Measurements from ENCODE around the gene PLXNA2. TPM values are rescaled to one million over a fixed set of nuclear protein-coding genes. Genes with fewer than 3 reads are reported as not detected.

PLXNA2 gene
- total and polyA plus RNA-seq, 7 donors = 2.4 to 16.1 (median 6.4) TPM

GRCh38 chr1:208069317-208069716 lies 174.9 kb downstream of the PLXNA2 start:
- intact Hi-C loops (cut with DNase I) = no loop called here
- Histone ChIP-seq H3K4me3 (no peak overlapping the region), H3K4me1 (no peaks in the 10 kb centered on the region), H3K9me3 (no peaks in the 10 kb centered on the region), H3K36me3 (peaks cover 0 to 19% (median 0%) of the 10 kb centered on the region in 4 donors), H3K27me3 (no peaks in the 10 kb centered on the region), H3K27ac (no peak overlapping the region)
- no peak for TF ChIP-seq CTCF (IDR thresholded peaks at IDR 0.05)
- 60 to 79% methylated on average over 8 of the region's 8 CpGs for WGBS, 2 donors
- DNase-seq = no peak

- no peaks in the 10 kb centered on the region for H3K27me3 ChIP-seq
- H3K9me3 ChIP-seq = no peaks in the 10 kb centered on the region
- no peaks in the 10 kb centered on the region for H3K4me1 ChIP-seq
- peaks cover 0 to 15% (median 0%) of the 10 kb centered on the region in 4 donors for H3K36me3 ChIP-seq
- no peak overlapping the region for H3K27ac ChIP-seq
- no peak overlapping the region for H3K4me3 ChIP-seq
- no peak for DNase-seq
- TF ChIP-seq POLR2A (IDR thresholded peaks at IDR 0.05) (no peak), CTCF (IDR thresholded peaks at IDR 0.05) (no peak), EP300 (IDR thresholded peaks at IDR 0.05) (no peak), POLR2AphosphoS5 (IDR thresholded peaks at IDR 0.05) (no peak)
- intact Hi-C loops (cut with DNase I) = no loop called here
- 33 to 76% methylated on average over 3 of the region's 3 CpGs for WGBS, 2 donors
These were observed 175.3 kb downstream of the PLXNA2 start for GRCh38 chr1:208068908-208069307.

GRCh38 chr1:208068407-208068806 lies 175.8 kb downstream of the PLXNA2 start:
- intact Hi-C loops (cut with DNase I) = no loop called here
- Histone ChIP-seq H3K4me1 (no peaks in the 10 kb centered on the region), H3K4me3 (no peak overlapping the region), H3K27ac (no peak overlapping the region), H3K9me3 (no peaks in the 10 kb centered on the region), H3K27me3 (no peaks in the 10 kb centered on the region), H3K36me3 (peaks cover 0 to 10% (median 0%) of the 10 kb centered on the region in 4 donors)
- WGBS, 2 donors = 91 to 93% methylated on average over 7 of the region's 7 CpGs
- DNase-seq = no peak
- TF ChIP-seq EP300 (IDR thresholded peaks at IDR 0.05) (no peak), CTCF (IDR thresholded peaks at IDR 0.05) (no peak), POLR2AphosphoS5 (IDR thresholded peaks at IDR 0.05) (no peak), POLR2A (IDR thresholded peaks at IDR 0.05) (no peak)

- TF ChIP-seq POLR2A (IDR thresholded peaks at IDR 0.05) (no peak), POLR2AphosphoS5 (IDR thresholded peaks at IDR 0.05) (no peak), CTCF (IDR thresholded peaks at IDR 0.05) (no peak), EP300 (IDR thresholded peaks at IDR 0.05) (no peak)
- no peak for DNase-seq
- 86 to 92% methylated on average over 1 of the region's 1 CpG for WGBS, 2 donors
- Histone ChIP-seq H3K36me3 (peaks cover 0 to 5% (median 0%) of the 10 kb centered on the region in 4 donors), H3K27me3 (no peaks in the 10 kb centered on the region), H3K4me3 (no peak overlapping the region), H3K4me1 (no peaks in the 10 kb centered on the region), H3K27ac (no peak overlapping the region), H3K9me3 (no peaks in the 10 kb centered on the region)
- intact Hi-C loops (cut with DNase I) = no loop called here
These were observed 177.6 kb downstream of the PLXNA2 start for GRCh38 chr1:208066583-208066982.

GRCh38 chr1:208065862-208066261 lies 178.3 kb downstream of the PLXNA2 start:
- intact Hi-C loops (cut with DNase I) = no loop called here
- no peaks in the 10 kb centered on the region for H3K4me1 ChIP-seq
- TF ChIP-seq CTCF (IDR thresholded peaks at IDR 0.05) (no peak), POLR2AphosphoS5 (IDR thresholded peaks at IDR 0.05) (no peak), EP300 (IDR thresholded peaks at IDR 0.05) (no peak), POLR2A (IDR thresholded peaks at IDR 0.05) (no peak)
- H3K27me3 ChIP-seq = no peaks in the 10 kb centered on the region
- no peak overlapping the region for H3K4me3 ChIP-seq
- H3K9me3 ChIP-seq = no peaks in the 10 kb centered on the region
- DNase-seq = no peak
- no peak overlapping the region for H3K27ac ChIP-seq
- H3K36me3 ChIP-seq = peaks cover 0 to 5% (median 0%) of the 10 kb centered on the region in 4 donors
